Stimulated activated CD4-positive, alpha-beta T cell treated with anti-CD3 and anti-CD28 coated beads, Interleukin-4, amount 100 ng/mL, for 48 hours (primary cell): ENCODE measurements around the gene BMP7.

Experiments
- DNase-seq, 2 donors: peaks; one replicate each; pipeline ENCODE4 v3.0.0-alpha.2; 2020; ENCODE audit warnings: low read depth in 2 of 2

Gene BMP7

DNA sequence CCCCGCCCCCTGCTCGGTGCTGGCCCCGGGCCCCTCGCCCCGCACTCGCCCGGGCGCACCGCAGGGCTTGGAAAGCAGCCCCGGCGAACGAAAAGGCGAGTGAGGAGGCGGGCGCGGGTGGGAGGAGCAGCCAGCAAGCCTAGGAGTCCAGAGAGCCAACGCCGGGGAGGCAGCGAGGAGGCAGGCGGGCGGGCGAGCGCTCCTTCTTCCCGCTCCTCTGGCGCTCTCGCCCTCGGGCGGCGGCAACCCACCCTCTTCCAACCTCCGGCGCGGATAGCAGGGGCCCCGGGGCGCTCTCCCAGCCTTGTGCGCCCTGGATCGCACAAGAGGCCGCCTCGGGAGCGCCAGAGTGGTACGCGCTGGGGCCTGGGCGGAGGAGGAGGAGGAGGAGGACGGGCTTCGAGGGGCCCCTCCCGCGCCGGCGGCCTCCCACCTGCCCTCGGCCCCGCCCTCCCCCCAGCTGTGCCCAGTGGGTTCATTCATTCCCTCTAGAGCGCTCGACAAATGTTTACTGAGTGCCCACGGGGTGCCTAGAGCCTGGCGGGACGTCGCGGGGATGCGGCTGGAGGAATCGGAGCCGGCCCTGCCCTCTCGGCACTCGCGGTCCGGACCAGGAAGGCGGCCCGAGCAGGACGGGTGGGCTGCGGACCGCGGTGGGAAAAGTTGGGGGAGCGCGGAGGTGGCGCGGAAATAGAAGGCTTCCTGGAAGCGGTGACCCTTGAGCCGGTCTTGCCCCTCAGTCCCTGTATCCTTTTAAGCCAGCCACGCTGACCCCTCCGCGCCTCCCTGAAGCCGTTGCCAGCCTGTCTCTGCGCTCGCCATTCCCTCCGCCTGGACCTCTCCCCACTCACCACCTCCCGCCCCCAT is at the start of gene BMP7:
BMP7 (minus strand) TSS at position 351 of the 867 bp plus-strand sequence. CDS start 519 bp downstream, outside the sequence.
- no peak for DNase-seq

DNA sequence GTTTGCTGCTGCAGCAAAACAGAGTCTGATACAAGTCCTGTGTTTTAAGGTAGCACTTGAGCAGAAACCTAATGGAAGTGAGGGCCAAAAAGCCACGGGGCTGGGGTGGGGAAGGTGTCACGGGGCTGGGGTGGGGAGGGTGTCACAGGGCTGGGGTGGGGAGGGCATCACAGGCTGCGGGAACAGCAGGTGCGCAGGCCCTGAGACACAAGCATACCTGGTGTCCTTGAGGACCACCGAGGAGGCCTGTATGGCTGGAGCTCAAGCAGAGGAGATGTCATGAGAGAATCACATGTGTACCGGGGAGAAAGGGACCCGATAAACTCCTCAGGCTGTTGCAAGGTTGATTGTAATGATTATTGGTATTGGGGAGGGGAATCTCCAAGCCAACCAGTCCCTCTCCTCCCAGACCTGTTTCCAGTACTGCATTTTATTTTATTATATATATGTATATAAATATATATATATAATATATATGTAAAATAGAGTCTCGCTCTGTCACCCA is 49.6 kb upstream of the BMP7 start:
- DNase-seq = no peak

DNA sequence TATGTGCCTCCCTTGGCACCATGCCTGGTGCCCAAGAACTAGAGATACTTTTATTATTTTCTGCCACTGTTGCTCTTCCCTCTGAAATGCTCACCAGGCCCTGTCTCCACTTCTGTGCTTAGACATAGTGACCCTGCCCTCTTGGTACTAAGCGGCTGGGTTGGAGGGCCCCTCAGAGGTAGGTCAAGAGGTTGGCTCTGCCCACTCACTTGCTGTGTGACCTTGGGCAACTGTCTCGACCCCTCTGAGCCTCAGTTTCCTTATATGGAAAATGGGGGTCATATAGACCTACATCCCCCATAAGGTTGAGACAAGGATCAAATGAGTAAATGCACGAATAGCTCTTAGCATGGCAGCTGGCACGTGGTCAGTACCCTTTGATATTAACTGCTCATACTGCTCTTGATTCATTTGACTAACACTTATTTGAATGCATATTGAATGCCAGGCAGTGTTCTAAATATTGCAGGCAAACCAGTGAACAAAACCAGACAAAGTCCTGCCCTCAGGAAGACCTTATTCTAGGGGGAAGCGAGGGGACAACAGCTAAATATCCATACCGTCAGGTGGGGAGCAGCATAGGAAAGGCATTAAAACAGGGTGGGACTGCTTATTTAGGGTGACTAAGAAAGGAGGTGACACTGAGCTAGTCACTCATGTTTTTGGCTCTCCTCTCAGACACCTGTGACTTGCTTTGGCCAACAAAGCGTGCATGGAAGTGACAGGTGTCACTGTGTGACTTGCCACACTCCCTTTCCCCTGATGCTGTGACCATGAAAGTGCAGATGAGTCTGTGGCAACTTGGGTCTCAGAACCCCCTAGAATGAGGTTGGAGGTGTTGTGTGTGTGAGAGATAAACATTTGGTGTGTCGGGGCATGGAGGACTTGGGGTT is 48.9 kb upstream of the BMP7 start:
- no peak for DNase-seq

DNA sequence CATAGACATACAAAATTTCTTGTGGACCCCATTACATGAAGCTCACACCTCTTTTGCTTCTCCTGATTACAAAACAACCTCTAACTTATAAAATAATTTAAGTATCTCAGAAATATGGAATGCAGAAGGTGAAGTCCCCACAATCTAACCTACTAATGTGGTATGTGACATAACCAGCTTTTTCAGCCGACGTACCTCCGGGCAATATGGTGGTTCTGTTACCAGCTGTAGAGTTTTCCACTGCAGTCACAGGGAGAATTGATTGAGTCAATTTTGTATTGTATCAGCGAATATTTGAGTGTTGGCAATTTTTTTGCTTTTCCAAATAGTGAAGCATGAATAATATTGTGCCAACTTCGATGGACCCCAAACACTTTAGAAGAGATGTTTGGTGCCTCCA is 47.5 kb upstream of the BMP7 start:
- no peak for DNase-seq

DNA sequence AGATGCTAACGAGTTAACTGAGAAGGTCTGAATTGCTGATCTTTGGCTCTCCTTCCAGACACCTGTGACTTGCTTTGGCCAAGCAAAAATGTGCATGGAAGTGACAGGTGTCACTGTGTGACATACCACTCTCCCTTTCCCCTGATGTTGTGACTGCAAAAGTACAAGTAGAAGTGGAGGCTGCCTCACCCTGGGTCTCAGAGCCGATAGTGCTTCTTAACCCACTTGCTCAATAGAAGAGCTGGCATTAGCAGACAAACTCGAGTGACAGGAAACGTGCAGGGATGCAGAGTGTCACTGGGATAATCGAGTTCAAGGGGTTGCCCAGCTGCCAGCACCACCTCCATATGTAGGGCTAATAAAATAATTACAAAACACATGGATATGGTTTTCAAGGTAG is 46.8 kb upstream of the BMP7 start:
- DNase-seq = no peak

DNA sequence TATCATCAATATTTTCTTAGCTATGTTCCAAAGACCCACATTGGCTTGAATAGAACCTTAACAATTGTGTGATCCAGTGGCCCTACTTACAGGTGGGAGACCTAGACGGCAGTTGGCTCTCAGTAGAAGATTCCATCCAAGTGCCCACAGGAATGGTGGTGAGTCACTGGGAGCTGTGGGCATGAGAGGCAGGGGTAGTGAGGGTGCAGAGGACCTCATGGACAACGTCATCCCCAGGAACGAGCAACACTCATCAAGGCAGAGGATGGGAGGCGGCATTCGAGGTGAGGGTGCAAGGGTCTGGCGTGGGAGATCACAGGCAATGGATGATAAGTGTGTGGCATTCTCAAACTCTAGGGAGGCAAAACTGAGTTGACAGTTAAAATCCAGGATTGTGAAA is 45.7 kb upstream of the BMP7 start:
- DNase-seq = no peak

DNA sequence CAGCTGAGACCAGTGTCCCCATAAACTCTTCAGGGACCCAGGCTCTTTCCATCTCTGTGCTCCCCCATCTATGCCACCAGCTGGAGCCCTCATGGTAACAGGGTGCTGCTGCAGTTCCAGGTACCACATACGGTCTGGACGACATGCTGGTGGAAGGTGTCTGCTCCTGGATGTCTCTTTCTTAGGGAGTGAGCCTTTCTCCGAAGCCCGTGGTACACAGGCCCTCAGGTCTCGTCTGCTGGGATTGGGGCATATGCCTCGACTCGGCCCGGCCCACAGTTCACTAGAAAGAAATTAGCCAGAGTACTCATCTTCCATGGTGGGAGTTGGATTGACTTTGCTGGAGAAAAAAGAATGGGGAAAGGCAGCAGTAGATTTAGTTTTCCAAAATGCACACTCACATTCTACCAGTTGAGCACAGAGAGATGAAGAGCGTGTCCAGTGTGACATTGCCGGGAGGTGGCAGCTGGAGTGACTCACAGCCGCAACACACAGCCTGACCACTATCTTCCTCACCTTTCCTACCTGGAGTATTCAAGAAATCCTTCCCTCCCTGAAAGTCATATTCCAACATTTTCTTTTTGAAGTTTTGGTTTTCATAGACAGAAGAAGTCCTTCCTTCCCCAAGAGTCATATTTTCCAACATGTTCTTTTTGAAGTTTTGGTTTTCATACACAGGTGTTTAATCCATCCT is 44.5 kb upstream of the BMP7 start:
- no peak for DNase-seq

DNA sequence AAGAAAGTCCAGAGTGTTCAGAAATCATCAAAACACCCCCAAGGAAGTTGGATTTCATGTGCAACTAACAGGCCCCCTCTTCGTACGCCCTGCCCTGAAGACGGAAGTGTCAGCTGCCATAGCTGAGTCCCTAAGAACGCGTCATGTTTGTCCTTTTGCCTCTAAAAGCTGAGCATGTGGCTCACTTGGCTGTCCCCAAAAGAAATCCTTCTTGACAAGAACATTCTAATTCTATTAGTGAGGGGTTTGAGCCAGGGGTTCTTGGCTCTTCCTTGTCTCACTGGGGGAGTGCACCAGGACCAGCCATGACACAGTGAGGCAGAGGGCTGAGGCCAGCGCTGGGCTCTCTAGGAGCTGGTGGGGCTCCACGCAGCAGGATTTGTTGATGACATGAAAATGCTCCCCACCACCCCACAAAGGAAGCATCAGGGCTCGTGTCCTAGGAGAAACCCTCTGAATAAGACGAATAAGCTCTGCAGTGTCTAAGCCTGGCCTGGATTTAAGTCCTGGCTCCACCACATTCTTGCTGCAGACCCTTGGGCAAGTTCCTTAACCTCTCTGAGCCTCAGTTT is 43.2 kb upstream of the BMP7 start:
- DNase-seq = no peak

DNA sequence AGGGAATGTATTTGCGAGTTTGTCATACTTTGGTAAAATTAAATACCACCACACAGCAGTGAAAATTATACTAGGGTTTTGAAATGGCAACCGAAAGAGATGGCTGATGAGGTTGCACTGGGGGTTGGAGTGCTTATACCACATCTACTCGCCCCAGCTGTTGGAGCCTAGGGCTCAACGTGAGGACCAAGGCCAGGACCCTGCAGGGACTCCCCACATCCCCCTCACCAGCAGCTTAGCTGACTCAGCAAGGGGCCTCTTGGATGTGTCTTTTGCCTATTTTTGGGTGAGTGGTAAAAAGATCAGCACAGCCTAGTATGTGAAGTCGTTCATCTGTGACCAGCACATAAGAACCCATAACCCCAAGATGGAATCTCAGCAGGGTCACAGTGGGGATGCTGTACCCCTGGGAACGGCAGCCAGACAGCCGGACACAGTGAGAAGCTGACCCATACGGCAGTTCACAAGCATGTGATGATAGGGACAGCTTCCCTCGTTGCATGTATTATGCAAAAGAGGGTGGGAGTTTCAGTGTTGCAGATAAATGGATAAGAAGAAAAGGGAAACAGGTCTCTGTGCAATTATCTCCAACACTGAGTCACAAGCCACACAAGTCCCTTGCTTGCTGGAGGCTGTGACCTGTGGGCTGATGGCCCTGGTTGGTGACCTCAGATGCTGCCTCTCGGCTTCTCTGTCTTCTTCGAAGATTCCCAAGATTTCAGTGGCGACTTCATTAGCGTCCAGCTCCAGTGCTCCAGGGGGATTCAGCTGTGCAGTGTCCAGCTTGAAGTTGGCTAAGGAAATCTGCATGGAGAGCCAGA is 42.2 kb upstream of the BMP7 start:
- DNase-seq = no peak

DNA sequence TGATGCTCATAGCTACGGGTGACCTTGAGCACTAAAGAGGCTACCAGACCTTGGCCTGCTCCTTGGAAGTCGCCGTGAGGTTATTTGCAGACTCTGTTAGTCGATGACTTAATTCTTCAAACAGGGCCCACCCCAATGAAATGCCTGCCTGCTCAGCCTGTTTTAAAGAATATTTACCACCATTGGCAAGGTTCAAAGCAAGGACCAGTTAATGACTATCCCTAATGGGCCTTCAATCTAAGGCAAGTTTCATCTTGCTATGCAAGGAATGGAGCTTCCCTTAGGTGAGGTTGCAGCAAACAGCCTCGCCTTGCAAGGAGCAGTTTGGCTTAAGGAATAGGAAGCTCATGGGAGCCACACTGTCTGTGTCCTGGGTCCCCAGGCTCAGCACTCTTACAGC is 40.3 kb upstream of the BMP7 start:
- DNase-seq = no peak

DNA sequence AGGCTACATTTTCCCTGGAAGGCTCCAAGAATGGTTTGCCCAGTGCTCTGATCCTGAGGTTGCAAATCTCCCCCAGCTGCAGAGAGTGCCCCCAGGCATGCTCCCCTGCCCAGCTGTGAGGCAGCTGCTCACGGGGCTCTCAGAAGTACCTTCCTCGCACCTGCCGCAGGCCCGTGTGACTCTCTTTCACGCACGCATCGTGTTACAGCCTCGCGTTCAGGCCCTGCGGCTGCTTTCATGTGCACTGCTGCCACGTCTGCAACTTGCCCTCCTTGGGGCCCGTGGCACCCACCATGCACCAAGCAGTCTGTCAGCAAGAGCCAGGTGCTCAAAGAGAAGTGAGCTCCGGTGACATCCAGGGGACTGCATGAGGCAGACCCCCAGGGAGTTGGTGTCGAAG is 34.6 kb upstream of the BMP7 start:
- DNase-seq = no peak

DNA sequence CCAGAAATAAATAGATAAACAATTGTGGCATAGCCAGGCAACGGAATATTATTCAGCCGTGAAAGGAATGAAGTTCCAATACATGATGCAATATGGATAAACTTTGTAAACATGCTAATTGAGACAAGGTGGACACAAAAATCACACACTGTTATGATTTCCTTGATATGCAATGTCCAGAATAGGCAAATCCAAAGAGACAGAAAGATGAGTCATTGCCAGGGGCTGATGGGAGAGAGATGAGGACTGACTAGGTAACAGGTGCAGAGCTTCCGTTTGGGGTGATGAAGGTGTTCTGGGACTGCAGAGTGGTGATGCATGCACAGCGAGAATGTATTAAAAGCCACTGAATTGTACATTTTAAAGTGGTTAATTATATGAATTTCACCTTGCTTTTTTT is 32.0 kb upstream of the BMP7 start:
- DNase-seq = no peak

DNA sequence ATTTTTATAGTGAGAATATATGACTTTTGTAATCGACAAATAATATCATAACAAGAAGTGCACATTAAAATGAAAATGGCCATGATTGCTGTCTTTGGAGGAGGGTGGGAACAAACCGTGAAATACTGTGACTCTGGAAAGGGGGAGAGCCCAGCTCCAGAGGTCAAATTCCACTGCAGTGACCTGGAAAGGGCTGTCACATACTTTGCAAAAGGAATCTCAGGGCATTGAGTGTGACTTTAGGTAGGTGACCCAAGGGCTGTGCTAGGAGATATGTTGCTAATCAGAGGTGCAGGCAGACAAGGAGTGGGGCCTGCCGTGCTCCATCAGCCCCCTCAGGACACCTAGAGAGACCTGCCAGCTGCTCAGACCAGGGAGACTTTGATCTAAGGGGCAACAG is 28.1 kb upstream of the BMP7 start:
- DNase-seq = no peak

DNA sequence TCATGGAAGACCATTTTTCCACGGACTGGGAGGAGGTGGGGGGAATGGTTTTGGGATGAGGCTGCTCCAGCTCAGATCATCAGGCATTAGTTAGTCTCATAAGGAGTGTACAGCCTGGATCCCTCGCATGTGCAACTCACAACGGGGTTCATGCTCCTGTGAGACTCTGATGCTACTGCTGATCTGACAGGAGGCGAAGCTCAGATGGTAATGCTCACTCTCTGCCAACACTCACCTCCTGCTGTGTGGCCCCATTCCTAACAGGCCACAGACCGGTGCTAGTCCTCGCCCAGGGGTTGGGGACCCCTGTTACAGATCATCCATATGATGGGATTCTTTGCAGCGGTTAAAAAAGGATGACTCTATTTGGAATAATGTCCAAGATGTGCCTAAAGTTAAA is 27.6 kb upstream of the BMP7 start:
- no peak for DNase-seq

DNA sequence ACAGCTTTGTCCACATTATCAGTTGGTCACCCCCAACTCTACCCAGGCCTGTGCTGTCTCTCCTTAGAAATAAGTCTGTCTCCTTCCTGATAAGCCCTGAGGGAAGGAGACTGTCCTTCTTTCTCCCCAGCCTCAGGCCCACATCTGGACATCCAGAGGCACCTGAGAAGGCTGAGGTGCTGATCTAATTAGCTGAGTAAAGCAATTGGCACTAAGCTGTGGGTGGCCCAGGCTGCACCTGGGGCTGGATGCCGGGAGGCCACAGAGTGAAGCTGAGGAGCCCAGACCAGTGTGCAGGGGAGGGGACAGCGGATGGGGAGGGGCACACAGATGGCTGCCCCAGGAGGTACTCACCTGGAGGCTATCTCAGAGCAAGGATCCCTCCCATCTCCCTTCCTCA is 26.2 kb upstream of the BMP7 start:
- DNase-seq = no peak

DNA sequence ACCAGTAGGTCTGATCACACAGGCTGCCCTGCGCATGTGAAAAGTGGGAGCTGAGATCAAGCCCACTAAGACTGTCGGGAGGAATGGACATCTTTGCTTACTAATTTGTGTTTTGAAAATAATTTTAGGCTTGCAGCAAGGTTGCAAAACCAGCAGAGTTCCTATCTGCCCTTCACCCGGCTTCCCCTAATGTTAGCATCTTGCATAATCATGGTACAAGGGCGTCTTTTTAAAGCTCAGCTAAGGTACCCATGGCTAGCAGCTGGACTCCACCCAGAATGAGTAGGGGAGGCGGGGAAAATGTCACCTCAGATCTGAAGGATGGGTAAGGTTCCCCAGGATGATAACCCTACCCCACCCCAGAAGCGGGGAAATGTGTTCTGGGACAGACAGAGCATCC is 25.3 kb upstream of the BMP7 start:
- DNase-seq = no peak

DNA sequence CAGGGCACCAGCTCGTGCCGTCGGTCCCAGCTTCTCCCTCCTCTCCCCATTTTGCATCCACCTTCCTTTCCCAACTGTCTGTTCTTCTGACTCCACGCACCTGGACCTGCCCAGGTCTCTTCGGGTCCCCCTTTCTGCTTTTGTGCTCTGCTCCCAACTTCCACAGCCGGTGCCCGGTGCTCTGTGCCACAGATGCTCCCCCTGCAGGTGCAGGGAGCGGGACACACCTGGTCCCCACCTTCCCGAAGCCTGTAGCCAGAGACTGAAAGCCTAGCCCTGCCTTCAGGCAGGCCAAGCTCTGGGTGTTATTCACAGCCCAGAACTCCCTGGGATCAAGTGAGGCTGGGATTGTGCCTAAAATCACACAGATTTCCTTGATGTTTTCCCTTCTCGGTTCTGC is 24.6 kb upstream of the BMP7 start:
- no peak for DNase-seq

DNA sequence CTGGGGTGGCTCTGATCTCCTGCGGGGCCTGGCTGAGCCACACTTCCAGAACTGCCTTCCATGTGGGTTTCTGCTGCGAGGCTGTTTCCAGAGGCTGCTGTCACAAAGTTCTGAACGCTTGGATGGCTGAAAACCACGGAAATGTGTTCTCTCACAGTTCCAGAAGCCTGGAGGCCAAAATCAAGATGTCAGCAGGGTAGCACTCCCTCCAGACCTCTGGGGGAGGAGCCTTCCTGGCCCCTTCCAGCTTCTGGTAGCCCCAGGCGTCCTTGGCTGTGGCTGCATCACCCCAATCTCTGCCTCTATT is 23.7 kb upstream of the BMP7 start:
- no peak for DNase-seq

DNA sequence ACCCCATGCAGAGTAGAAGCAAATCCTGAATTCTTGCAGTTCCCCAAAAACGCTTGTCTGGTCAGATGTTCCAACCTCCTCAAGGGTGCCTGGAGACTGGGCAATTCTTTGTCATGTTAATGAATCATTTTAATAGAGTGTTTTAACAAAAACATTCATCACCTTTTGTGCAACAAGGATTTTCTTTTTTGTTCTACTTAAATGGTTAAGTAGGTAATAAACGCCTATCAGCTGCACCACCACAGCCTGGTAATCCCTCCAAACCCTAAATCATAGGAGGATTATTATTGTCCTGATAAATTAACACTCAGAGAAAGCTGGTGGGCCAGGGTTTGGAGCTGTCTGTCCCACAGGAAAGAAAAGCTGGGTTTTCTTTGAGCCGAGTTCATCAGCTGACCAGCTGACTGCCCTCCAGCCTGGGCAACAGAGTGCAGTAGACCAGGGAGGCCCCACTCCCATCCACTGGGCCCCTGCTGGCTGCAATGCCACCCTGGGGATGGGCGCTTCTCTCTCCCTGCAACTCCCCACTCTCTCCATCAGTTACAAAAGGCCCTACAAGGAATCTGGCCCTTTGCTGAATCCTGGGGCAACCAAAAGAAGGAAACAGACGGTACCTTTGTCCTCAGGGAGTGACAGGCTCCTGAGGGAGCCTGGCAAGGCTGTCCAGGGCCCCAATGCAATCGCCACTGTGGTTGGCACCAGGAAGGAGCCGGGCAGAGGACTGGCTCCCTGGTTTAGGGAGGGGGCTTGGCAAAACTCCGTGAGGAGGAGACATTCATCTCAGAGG is 23.1 kb upstream of the BMP7 start:
- no peak for DNase-seq

DNA sequence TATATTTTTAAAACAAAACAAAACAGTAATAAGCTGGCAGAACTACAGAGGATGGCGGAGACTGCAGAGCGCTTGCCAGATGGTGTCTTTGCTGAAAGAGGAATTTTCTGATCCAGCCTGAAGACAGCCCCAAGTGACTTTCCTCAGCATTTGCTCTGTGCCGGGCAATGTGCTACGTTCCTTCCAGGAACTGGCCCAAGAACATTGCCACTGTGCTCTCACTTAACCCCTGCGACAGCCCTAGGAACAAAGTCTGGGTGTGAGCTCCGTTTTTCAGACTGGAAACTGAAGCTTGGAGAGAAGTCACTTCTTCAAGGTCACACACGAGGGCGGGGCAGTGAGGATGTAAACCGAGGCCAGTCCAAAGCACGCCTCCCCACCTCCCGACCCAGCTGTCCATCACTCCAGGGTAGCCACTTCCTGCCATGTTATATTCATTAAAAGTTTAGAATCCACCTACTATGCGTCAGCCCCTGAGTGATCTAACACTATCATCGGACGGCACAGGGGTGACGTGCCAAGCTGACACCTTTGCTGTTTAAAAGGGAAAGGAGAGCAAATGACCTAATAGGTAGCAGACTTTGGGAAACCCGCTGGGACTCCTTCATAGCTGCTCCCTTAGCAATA is 22.3 kb upstream of the BMP7 start:
- DNase-seq = no peak
